ENCODE measurements around the gene POFUT1.

The POFUT1 gene

DNA sequence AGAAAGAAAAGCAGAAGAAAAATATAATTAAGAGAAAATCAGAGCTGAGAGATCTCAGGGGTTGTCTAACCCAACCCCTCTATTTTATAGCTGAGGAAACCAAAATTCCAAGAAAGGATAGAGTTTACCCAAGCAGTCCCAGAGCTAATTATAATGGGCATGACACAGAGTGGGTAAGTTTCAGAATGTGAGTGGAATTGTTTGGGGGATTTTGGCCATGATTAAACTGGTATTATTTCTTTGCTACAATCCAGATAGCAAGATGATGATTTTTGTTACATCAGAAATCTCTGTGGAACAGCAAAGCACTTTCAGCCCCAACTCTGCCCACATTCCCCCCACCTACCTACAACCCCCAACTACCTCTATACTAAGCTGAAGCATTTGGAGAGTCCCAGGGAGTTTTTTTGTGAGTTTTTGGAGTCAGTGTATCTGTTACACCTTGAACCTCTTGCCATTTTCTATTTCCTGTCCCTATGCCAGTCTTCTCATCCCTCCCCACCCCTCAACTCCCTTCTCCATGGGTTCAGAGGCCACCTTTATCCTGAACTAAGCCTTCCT is 24.7 kb downstream of the POFUT1 start:
- H3K9me3 ChIP-seq (ENCODE audit: control insufficient read depth, low read length), result no peaks in the 10 kb centered on the region
- no peak for DNase-seq
- no peaks in the 10 kb centered on the region for H3K27me3 ChIP-seq (replicated peaks; ENCODE audit: control insufficient read depth, insufficient read depth, low read length, poor library complexity, severe bottlenecking)
- no peak overlapping the region for H3K4me3 ChIP-seq (ENCODE audit: insufficient read depth, low read depth, low read length, poor library complexity, severe bottlenecking)
- peaks cover 34% of the 10 kb centered on the region for H3K36me3 ChIP-seq (ENCODE audit: control insufficient read depth, insufficient read depth, low read length)
- H3K4me1 ChIP-seq (ENCODE audit: control insufficient read depth, insufficient read depth, low read length, poor library complexity, severe bottlenecking), result peaks cover 15% of the 10 kb centered on the region
- peak overlapping the region; percentile 59 for H3K27ac ChIP-seq (ENCODE audit: insufficient read depth, low read length, poor library complexity, severe bottlenecking)

DNA sequence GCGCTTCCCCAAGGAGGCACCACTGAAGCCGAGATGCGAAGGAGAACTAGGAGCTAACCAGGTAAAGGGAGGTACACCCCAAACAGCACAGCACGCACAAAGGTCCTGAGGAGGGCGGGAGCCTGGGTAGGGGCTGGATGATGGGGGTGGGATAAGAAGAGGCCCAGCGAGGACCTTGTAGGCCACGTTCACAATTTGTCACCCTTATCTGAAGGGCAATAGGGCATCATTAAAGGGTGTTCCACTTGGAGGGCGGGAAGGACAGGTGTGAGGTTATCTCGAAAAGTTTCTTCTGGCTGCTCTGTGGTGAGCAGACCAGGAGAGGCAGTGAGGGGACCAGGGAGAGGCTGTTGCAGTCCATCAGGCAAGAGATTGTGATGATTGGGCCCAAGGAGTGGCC is 25.6 kb downstream of the POFUT1 start:
- peaks cover 15% of the 10 kb centered on the region for H3K4me1 ChIP-seq (ENCODE audit: control insufficient read depth, insufficient read depth, low read length, poor library complexity, severe bottlenecking)
- no peaks in the 10 kb centered on the region for H3K27me3 ChIP-seq (replicated peaks; ENCODE audit: control insufficient read depth, insufficient read depth, low read length, poor library complexity, severe bottlenecking)
- DNase-seq, result no peak
- no peak overlapping the region for H3K4me3 ChIP-seq (ENCODE audit: insufficient read depth, low read depth, low read length, poor library complexity, severe bottlenecking)
- H3K9me3 ChIP-seq (ENCODE audit: control insufficient read depth, low read length), result no peaks in the 10 kb centered on the region
- H3K36me3 ChIP-seq (ENCODE audit: control insufficient read depth, insufficient read depth, low read length), result peaks cover 33% of the 10 kb centered on the region
- H3K27ac ChIP-seq (ENCODE audit: insufficient read depth, low read length, poor library complexity, severe bottlenecking), result peak overlapping the region; percentile 59

DNA sequence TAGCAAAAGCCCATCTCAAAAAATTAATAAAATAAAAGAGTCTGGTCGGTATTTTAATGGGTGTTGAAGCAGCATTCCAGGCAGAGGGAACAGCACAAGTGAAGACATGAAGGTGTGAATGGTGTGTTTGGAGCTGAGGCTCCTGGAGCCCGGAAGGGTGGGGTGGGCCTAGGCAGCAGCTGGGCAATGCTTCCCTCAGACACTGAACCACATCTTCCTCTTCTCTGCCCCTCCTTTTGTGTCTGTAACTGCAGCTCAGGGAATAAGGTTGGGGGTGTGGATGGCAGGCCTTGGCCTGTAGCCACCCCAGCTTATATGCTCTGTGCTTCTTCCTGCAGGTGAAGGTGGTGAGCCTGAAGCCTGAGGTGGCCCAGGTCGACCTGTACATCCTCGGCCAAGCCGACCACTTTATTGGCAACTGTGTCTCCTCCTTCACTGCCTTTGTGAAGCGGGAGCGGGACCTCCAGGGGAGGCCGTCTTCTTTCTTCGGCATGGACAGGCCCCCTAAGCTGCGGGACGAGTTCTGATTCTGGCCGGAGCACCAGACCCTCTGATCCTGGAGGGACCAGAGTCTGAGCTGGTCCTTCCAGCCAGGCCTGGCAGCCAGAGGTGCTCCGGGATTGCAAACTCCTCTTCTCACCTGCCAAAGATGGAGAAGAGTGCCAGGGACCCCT is 26.6 kb downstream of the POFUT1 start:
- DNase-seq, result no peak
- Histone ChIP-seq H3K4me3 (ENCODE audit: insufficient read depth, low read depth, low read length, poor library complexity, severe bottlenecking) (no peak overlapping the region), H3K9me3 (ENCODE audit: control insufficient read depth, low read length) (no peaks in the 10 kb centered on the region), H3K36me3 (ENCODE audit: control insufficient read depth, insufficient read depth, low read length) (peaks cover 28% of the 10 kb centered on the region), H3K27me3 (replicated peaks; ENCODE audit: control insufficient read depth, insufficient read depth, low read length, poor library complexity, severe bottlenecking) (no peaks in the 10 kb centered on the region), H3K4me1 (ENCODE audit: control insufficient read depth, insufficient read depth, low read length, poor library complexity, severe bottlenecking) (peaks cover 15% of the 10 kb centered on the region), H3K27ac (ENCODE audit: insufficient read depth, low read length, poor library complexity, severe bottlenecking) (peak overlapping the region; percentile 30)

DNA sequence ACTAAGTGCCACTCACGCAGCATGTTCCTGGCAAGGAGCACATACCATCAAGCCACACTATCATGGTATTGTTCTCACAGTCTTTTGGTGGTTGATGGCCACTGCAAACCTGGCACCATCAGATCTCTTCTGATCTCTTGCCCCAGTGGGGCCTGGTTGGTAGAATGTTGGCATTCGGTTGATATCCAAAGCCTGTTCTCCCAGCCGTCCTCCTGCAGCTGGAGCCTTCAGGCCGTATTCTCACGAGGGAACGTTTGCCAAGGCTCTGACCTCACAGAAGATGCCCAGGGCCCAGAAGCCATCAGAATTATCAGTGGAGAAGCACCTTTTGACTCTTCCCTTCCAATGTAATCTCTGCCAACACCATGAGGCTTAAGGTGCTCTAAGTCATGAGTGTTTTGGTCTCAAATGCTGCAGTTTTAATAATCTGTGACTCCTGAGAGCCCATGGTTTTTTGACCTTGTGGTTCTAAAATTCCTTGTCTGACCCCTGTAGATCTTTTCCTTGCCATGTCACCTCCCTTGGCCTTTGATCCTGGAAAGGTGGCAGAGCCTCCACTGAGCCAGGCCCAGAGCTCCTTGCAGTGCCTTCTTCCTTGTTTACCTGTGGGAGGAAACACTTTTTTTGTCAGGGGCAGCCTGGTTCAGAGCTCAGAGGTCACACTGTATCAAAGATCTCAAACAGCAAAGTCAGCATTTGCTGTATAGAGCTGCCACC is 27.8 kb downstream of the POFUT1 start:
- H3K9me3 ChIP-seq (ENCODE audit: control insufficient read depth, low read length), result no peaks in the 10 kb centered on the region
- no peak overlapping the region for H3K27ac ChIP-seq (ENCODE audit: insufficient read depth, low read length, poor library complexity, severe bottlenecking)
- peaks cover 28% of the 10 kb centered on the region for H3K36me3 ChIP-seq (ENCODE audit: control insufficient read depth, insufficient read depth, low read length)
- no peak overlapping the region for H3K4me3 ChIP-seq (ENCODE audit: insufficient read depth, low read depth, low read length, poor library complexity, severe bottlenecking)
- no peaks in the 10 kb centered on the region for H3K27me3 ChIP-seq (replicated peaks; ENCODE audit: control insufficient read depth, insufficient read depth, low read length, poor library complexity, severe bottlenecking)
- peaks cover 15% of the 10 kb centered on the region for H3K4me1 ChIP-seq (ENCODE audit: control insufficient read depth, insufficient read depth, low read length, poor library complexity, severe bottlenecking)
- no peak for DNase-seq

DNA sequence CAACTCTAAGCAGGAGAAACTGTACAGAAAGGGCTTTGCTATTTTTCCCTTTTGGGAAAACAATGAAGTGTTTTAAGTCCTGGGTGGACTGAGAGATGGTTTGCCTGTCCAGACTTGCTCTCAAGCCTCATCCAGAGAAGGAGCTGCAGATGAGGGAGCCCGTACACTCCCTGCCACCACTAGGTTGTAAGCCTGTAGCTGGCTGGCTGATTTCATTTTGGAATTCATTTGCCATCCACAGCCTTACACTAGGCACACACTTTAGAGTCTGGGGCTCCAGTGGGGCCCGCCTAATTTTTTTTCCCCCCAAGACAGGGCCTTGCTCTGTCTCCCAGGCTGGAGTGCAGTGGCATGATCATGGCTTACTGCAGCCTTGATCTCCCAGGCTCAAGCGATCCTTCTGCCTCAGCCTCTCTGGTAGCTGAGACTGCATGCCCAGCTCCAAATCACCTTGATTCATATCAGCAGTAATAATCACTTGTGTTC is 28.4 kb downstream of the POFUT1 start:
- H3K27me3 ChIP-seq (replicated peaks; ENCODE audit: control insufficient read depth, insufficient read depth, low read length, poor library complexity, severe bottlenecking), result no peaks in the 10 kb centered on the region
- no peak overlapping the region for H3K27ac ChIP-seq (ENCODE audit: insufficient read depth, low read length, poor library complexity, severe bottlenecking)
- peaks cover 28% of the 10 kb centered on the region for H3K36me3 ChIP-seq (ENCODE audit: control insufficient read depth, insufficient read depth, low read length)
- no peak for DNase-seq
- peaks cover 15% of the 10 kb centered on the region for H3K4me1 ChIP-seq (ENCODE audit: control insufficient read depth, insufficient read depth, low read length, poor library complexity, severe bottlenecking)
- no peaks in the 10 kb centered on the region for H3K9me3 ChIP-seq (ENCODE audit: control insufficient read depth, low read length)
- no peak overlapping the region for H3K4me3 ChIP-seq (ENCODE audit: insufficient read depth, low read depth, low read length, poor library complexity, severe bottlenecking)

DNA sequence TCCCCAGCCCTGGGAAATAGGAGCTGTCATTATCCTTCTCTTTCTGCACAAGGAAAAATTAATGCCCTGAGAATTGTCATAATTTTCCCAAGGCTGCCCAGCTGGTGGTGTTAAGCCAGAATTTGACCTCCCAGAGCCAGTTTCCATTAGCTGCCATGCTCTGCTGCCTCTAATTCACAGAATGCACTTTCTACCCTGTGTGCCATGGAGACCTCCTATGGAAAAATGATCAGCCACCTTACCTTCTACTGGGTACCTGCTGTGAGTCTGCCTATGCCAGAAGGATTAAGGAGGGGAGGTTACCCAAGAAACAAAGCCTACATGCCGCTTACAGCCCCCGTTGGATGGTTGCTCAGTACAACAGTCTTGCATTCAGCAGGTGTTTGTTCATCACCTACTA is 29.1 kb downstream of the POFUT1 start:
- peaks cover 28% of the 10 kb centered on the region for H3K36me3 ChIP-seq (ENCODE audit: control insufficient read depth, insufficient read depth, low read length)
- no peak overlapping the region for H3K27ac ChIP-seq (ENCODE audit: insufficient read depth, low read length, poor library complexity, severe bottlenecking)
- DNase-seq, result no peak
- H3K27me3 ChIP-seq (replicated peaks; ENCODE audit: control insufficient read depth, insufficient read depth, low read length, poor library complexity, severe bottlenecking), result no peaks in the 10 kb centered on the region
- H3K9me3 ChIP-seq (ENCODE audit: control insufficient read depth, low read length), result no peaks in the 10 kb centered on the region
- peaks cover 13% of the 10 kb centered on the region for H3K4me1 ChIP-seq (ENCODE audit: control insufficient read depth, insufficient read depth, low read length, poor library complexity, severe bottlenecking)
- no peak overlapping the region for H3K4me3 ChIP-seq (ENCODE audit: insufficient read depth, low read depth, low read length, poor library complexity, severe bottlenecking)

DNA sequence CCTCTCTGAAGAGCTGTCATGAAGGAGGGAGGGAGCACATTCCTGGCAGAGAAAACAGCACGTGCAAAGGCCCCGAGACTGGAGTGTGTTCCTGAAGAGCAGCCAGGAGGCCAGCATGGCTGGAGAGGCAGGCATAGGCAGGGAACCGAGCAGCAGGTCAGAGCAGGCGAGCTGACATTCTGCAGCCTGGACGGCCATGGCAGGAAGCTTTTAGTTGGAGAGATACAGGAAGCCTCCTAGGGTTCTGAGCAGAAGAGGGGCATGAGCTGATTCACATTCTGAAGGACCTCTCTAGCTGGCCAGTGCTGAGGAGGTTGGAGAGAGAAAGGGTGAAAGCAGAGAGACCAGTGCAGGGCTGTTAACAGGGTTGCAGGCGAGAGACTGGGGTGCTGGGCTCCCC is 29.7 kb downstream of the POFUT1 start:
- Histone ChIP-seq H3K27ac (ENCODE audit: insufficient read depth, low read length, poor library complexity, severe bottlenecking) (no peak overlapping the region), H3K4me1 (ENCODE audit: control insufficient read depth, insufficient read depth, low read length, poor library complexity, severe bottlenecking) (peaks cover 7% of the 10 kb centered on the region), H3K36me3 (ENCODE audit: control insufficient read depth, insufficient read depth, low read length) (peaks cover 28% of the 10 kb centered on the region), H3K27me3 (replicated peaks; ENCODE audit: control insufficient read depth, insufficient read depth, low read length, poor library complexity, severe bottlenecking) (no peaks in the 10 kb centered on the region), H3K9me3 (ENCODE audit: control insufficient read depth, low read length) (no peaks in the 10 kb centered on the region), H3K4me3 (ENCODE audit: insufficient read depth, low read depth, low read length, poor library complexity, severe bottlenecking) (no peak overlapping the region)
- no peak for DNase-seq

DNA sequence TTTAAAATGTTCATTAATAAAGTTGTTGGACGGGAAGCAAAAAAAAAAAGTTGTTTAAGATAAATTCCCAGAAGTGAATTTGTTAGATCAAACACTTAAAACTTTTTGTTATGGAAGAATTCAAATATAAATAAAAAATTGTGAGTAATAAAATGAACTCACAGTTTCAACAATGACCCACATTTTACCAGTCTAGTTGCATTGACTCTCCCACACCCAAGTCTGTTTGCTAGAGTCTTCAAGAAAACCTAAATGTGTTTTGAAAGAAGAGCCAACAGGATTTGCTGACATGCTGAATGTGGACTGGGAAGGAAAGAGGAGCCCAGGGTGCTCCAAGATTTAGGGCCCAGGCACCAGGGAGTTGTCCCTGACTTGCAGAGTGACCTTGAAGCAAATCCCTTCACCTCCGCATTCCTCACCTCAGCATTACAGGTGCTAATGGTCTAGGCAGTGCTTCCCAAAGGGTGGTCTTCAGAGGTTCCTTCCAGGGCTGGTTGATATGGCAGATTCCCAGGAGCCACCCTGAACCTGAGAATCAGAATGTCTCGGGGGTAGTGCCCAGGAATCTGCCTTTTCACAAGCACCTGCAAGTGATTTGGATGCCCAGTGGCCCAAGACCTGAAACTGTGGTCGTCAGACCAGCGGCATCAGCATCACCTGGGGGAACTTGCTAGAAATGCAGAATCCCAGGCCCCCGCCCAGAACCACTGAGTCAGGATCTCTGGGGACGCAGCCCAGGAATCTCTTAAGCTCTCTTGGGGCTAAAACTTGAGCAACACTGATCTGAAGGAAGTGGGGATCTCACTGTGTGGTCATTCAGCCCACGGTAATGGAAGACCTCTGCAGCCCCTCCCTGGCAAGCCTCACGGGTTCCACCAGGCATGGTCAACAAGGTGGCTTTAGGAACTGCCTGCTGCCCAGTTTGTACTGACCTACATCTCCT is 31.1 kb downstream of the POFUT1 start:
- Histone ChIP-seq H3K9me3 (ENCODE audit: control insufficient read depth, low read length) (no peaks in the 10 kb centered on the region), H3K36me3 (ENCODE audit: control insufficient read depth, insufficient read depth, low read length) (peaks cover 19% of the 10 kb centered on the region), H3K27me3 (replicated peaks; ENCODE audit: control insufficient read depth, insufficient read depth, low read length, poor library complexity, severe bottlenecking) (no peaks in the 10 kb centered on the region), H3K4me3 (ENCODE audit: insufficient read depth, low read depth, low read length, poor library complexity, severe bottlenecking) (no peak overlapping the region), H3K27ac (ENCODE audit: insufficient read depth, low read length, poor library complexity, severe bottlenecking) (no peak overlapping the region), H3K4me1 (ENCODE audit: control insufficient read depth, insufficient read depth, low read length, poor library complexity, severe bottlenecking) (no peaks in the 10 kb centered on the region)
- DNase-seq, result no peak

DNA sequence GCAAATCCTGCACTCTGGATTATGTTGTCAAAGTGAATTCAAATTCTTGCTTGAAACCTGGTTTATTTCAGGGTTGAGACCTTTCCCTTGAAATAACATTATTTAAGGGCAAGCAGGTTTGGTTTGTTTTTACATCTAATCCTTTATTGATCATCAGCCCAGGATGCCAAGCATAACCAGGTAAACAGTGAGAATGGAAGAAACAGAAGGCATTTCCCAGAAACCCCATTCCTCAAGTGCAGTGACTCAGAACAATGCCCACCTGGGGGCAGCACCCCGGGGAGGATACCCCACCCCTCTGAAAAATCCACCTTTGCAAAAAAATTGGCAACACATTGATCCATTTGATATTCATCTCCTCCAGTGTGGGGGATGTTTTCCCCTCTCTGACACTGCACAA is 32.5 kb downstream of the POFUT1 start:
- Histone ChIP-seq H3K4me3 (ENCODE audit: insufficient read depth, low read depth, low read length, poor library complexity, severe bottlenecking) (no peak overlapping the region), H3K27ac (ENCODE audit: insufficient read depth, low read length, poor library complexity, severe bottlenecking) (no peak overlapping the region), H3K4me1 (ENCODE audit: control insufficient read depth, insufficient read depth, low read length, poor library complexity, severe bottlenecking) (no peaks in the 10 kb centered on the region), H3K27me3 (replicated peaks; ENCODE audit: control insufficient read depth, insufficient read depth, low read length, poor library complexity, severe bottlenecking) (no peaks in the 10 kb centered on the region), H3K36me3 (ENCODE audit: control insufficient read depth, insufficient read depth, low read length) (peaks cover 7% of the 10 kb centered on the region), H3K9me3 (ENCODE audit: control insufficient read depth, low read length) (no peaks in the 10 kb centered on the region)
- no peak for DNase-seq
